Epithelial cell of proximal tubule (primary cell): ENCODE measurements around the gene WDR20. TPM values are rescaled to one million over a fixed set of nuclear protein-coding genes. Genes with fewer than 3 reads are reported as not detected.

Source experiments
- DNase-seq: peaks from one replicate; pipeline ENCODE4 v3.0.0-alpha.2; 2011; ENCODE audit warnings: low read depth
- H3K4me3 ChIP-seq: 2 replicates; pipeline ENCODE4 v1.5.1; 2011; ENCODE audit warnings: low read depth, mild to moderate bottlenecking, low read length
- total RNA-seq: library from RNA; depleted of rRNA; stranded (reverse); fragments of >200 nt; gene quantifications from 2 replicates; pipeline ENCODE4 v1.2.3, GENCODE V29; 2015
- TF ChIP-seq, protein P1 (sequence below): conservative IDR thresholded peaks from 2 replicates; pipeline ENCODE4 v1.5.1; 2012; ENCODE audit warnings: low read depth, mild to moderate bottlenecking, low read length

WDR20 gene
- total RNA-seq, 1 donor from 2014 or later, result 13.8 TPM

GRCh38 chr14:102229739-102230092, 90.0 kb downstream of the WDR20 start:
- DNase-seq, result no peak
- TF ChIP-seq, protein P1, sequence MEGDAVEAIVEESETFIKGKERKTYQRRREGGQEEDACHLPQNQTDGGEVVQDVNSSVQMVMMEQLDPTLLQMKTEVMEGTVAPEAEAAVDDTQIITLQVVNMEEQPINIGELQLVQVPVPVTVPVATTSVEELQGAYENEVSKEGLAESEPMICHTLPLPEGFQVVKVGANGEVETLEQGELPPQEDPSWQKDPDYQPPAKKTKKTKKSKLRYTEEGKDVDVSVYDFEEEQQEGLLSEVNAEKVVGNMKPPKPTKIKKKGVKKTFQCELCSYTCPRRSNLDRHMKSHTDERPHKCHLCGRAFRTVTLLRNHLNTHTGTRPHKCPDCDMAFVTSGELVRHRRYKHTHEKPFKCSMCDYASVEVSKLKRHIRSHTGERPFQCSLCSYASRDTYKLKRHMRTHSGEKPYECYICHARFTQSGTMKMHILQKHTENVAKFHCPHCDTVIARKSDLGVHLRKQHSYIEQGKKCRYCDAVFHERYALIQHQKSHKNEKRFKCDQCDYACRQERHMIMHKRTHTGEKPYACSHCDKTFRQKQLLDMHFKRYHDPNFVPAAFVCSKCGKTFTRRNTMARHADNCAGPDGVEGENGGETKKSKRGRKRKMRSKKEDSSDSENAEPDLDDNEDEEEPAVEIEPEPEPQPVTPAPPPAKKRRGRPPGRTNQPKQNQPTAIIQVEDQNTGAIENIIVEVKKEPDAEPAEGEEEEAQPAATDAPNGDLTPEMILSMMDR, result no peak
- no peak overlapping the region for H3K4me3 ChIP-seq

DNA sequence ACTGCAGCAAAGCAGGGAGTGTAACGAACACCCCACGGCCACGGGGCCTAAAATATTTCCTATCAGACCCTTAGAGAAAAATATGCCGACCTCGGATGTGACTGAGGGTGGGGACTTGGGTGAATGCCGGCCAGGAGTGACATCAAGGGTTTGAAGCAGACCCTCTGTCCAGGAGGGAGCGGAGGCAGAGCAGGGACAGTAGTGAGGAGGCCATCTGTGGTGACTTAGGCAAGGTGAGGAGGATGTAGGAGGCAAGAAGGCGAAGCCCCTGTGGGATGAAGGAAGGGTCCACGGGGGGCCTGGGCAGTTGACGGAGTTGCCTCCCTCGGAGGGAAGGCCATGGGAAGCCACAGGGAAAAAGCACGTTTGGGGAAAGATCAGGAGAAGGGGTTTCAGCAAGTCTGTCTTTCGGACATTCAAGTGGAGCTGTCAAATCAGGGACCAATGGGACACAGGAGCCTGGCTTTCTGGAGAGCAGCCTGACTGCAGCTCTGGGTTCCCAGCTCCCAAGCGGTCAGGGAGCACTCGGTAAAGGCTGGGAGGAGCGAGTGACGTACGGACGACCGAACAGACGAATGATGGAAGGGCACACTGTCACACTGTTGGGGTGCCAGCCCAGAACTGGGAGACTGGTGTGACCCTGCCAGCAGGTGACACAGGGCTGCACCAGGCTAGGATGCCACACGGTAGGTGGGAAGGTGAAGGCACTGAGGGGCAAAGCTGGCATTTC, 90.9 kb downstream of the WDR20 start:
- TF ChIP-seq, protein P1, result no peak
- H3K4me3 ChIP-seq, result no peak overlapping the region
- DNase-seq, result no peak

DNA sequence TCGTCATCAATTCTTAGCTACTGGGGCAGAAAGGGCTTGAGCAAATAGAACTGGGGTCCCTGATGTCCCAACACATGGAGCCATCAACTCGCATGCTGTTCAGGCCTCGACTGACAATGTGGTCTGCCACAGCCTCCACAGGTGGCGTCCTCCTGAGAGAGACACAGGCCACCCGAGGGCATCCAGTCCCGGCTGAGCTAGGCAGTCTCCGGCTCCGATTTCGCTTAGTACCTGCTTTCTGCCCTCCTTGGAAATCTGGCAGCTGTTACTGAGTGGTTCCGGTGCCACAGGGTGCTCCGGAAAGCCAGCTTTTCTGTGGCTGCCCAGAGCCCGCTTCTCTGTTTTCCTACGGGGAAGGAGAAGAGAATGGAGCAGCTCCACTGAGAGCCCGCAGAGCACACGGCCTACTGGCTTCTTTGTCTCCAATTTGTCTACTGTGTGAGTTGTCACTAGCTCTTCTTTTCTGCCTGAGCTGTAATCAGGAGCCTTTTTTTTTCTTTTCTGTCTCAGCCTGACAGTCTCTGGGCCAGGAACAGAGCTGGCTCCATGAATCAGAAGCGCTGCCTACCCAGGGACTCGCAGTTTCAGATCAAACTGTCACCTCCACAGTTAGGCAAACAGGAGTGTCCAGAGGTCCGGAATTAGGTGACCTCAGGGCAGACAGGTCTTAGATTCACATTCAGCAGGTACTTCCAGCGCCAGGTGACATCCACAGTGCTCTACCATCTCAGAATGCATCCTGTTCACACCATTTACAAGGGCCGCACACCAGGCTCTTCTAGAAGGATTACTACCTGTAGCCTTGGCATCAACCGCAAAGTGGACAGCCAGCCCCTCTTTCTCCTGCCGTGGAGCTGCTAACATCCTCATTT, 92.0 kb downstream of the WDR20 start:
- TF ChIP-seq, protein P1, result no peak
- DNase-seq, result no peak
- no peak overlapping the region for H3K4me3 ChIP-seq

GRCh38 chr14:102232348-102232625, 92.6 kb downstream of the WDR20 start:
- no peak overlapping the region for H3K4me3 ChIP-seq
- DNase-seq, result no peak
- TF ChIP-seq, protein P1, result peak; percentile 3

DNA sequence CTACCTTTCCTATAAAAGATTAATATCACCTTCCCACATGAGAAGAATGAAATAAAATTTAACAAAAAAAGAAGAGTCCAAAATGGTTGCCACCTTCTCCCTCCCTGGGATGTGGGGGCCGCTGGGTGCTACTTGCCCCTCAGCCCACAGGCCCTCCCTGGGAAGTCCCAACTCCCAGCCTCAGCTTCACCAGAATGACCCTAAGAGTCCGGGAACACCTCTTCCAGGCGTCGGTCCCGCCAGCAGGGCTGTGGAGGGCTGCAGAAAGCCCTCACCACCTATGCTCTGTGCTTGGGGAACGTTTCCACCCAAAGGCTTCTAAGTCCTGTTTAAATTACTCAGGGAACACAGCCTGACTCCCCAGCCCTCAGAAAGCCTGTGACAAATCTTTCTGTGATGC, 93.4 kb downstream of the WDR20 start:
- no peak overlapping the region for H3K4me3 ChIP-seq
- no peak for DNase-seq
- TF ChIP-seq, protein P1, result no peak

DNA sequence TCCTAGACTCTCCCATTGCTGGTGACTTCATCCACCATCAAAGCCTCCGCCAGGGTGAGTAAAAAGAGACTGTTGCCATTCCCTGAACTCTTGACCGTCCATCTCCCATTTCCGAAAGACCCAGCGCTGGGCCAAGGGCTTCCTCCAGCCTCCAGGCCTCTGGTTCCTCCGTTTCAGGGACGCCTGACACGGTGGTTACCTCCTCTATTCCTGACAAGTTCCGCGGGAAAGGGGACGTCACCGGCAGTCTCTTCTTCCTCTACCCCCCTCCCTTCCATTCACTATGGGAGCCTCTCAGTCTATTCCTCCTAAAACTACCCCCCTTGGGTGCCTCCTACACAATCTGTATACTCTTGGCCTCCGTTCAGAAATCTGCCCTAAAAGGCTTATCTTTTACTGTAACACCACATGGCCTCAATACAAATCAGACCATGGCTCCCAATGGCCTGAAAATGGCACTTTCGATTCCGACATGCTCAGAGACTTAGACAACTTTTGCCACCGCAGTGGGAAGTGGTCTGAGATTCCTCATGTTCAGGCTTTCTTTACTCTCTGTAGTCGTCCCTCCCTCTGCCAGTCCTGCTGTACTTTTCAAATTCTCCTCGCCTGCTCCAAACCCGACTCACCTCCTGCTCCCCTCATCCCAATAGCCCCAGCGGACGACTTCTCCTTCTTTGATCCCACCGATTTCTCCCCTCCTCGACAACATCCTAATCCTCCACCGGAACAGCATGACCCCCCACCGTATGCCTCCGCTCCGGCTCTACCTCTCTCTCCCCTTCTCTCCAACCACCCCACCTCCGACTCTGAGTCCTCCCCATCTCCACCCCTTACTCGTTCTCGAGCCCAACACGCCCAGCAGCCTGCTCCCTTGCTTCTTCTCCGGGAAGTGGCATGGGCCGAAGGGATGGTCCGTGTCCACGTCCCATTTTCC, 94.9 kb downstream of the WDR20 start:
- TF ChIP-seq, protein P1, result no peak
- H3K4me3 ChIP-seq, result no peak overlapping the region
- no peak for DNase-seq
